Left lung (tissue), 10 donors: ENCODE data around the gene BTBD9. TPM values are rescaled to one million over a fixed set of nuclear protein-coding genes. Genes with fewer than 3 reads are reported as not detected.
A peak's percentile ranks its signal among the peaks of the same experiment; 100 is the strongest.

Source experiments
- ATAC-seq: fragments of 200-7000 bp; cut with Tn5 transposase; one replicate; pipeline ENCODE4 v1.9.1; 2020; ENCODE audit warnings: moderate library complexity
- DNase-seq, 4 donors: peaks; one replicate each; pipeline ENCODE4 v3.0.0-alpha.2; 2013 to 2020
- H3K27ac ChIP-seq, 2 donors: fragments of 200-600 bp; sonication (generic) in 1 of 2; one replicate each; pipeline versions ENCODE4 v1.5.0 to v1.8.0; 2020 to 2021
- H3K27me3 ChIP-seq, 2 donors: fragments of 200-600 bp; sonication (generic) in 1 of 2; one replicate each; pipeline versions ENCODE4 v1.5.0 to v1.8.0; 2020 to 2021
- H3K36me3 ChIP-seq, 2 donors: fragments of 200-600 bp; sonication (generic) in 1 of 2; one replicate each; pipeline versions ENCODE4 v1.5.0 to v1.8.0; 2020 to 2021
- H3K4me1 ChIP-seq, 2 donors: fragments of 200-600 bp; one replicate each; pipeline ENCODE4 v1.8.0; 2021
- H3K4me3 ChIP-seq, 2 donors: fragments of 200-600 bp; sonication (generic) in 1 of 2; one replicate each; pipeline versions ENCODE4 v1.5.0 to v1.8.0; 2020 to 2021; ENCODE audit warnings: mild to moderate bottlenecking in 1 of 2
- H3K9me3 ChIP-seq, 2 donors: fragments of 200-600 bp; sonication (generic) in 1 of 2; one replicate each; pipeline versions ENCODE4 v1.5.0 to v1.8.0; 2020 to 2021
- CTCF ChIP-seq, 2 donors: fragments of 200-600 bp; sonication (generic) in 1 of 2; IDR thresholded peaks; one replicate each; pipeline versions ENCODE4 v1.5.0 to v1.8.0; 2021; ENCODE audit warnings: antibody characterized with exemption in 2 of 2
- intact Hi-C, 2 donors: fragments of 100-400 bp; cut with DNase I; formaldehyde crosslinking; loops; one replicate each; pipeline versions ENCODE4 v1.11.2 to v1.14.2; 2022
- polyA plus RNA-seq, 6 donors: library from polyadenylated mRNA; unstranded; fragments of 120-200 nt; gene quantifications; one replicate each; pipeline ENCODE4 v1.2.1, GENCODE V29; 2013; ENCODE audit not compliant: insufficient read length in 6 of 6
- total RNA-seq, 2 donors: library from RNA; stranded (reverse); fragmentation: NEBNext Ultra II Directional; extraction: Animal tissue kit (Norgen Biotek cat#: 25700); gene quantifications; one replicate each; pipeline ENCODE4 v1.2.1, GENCODE V29; 2021
- donor health status: DM: no; HTN: yes; CAD: no.
- donor health status: DM: no; HTN: no; CAD: no.

BTBD9 gene
- total and polyA plus RNA-seq, 8 donors, result 14.2 to 44.0 (median 16.0) TPM

- Histone ChIP-seq H3K27ac (no peak overlapping the region), H3K4me3 (no peak overlapping the region), H3K9me3 (no peaks in the 10 kb centered on the region), H3K27me3 (no peaks in the 10 kb centered on the region), H3K36me3 (no peaks in the 10 kb centered on the region), H3K4me1 (no peaks in the 10 kb centered on the region)
- intact Hi-C loops, result no loop called here
- TF ChIP-seq CTCF (IDR thresholded peaks at IDR 0.05), result no peak
- ATAC-seq, result no peak
- DNase-seq, result no peak
Observed at GRCh38 chr6:38554014-38554413, 85.7 kb downstream of the BTBD9 start.

GRCh38 chr6:38552121-38552520 lies 87.6 kb downstream of the BTBD9 start:
- intact Hi-C loops, result no loop called here
- H3K36me3 ChIP-seq, result peaks cover 0 to 5% of the 10 kb centered on the region in 2 donors
- TF ChIP-seq CTCF (IDR thresholded peaks at IDR 0.05), result no peak
- no peak overlapping the region for H3K4me3 ChIP-seq
- no peaks in the 10 kb centered on the region for H3K27me3 ChIP-seq
- H3K27ac ChIP-seq, result no peak overlapping the region
- no peak for DNase-seq
- H3K9me3 ChIP-seq, result no peaks in the 10 kb centered on the region
- peak; percentile 70 for ATAC-seq
- no peaks in the 10 kb centered on the region for H3K4me1 ChIP-seq

GRCh38 chr6:38549795-38550194 lies 89.9 kb downstream of the BTBD9 start:
- intact Hi-C loops, result no loop called here
- Histone ChIP-seq H3K9me3 (no peaks in the 10 kb centered on the region), H3K27ac (no peak overlapping the region), H3K4me1 (no peaks in the 10 kb centered on the region), H3K27me3 (no peaks in the 10 kb centered on the region), H3K4me3 (no peak overlapping the region), H3K36me3 (peaks cover 0 to 11% of the 10 kb centered on the region in 2 donors)
- ATAC-seq (no peak), DNase-seq (no peak)
- TF ChIP-seq CTCF (IDR thresholded peaks at IDR 0.05), result no peak

GRCh38 chr6:38549180-38549579 lies 90.5 kb downstream of the BTBD9 start:
- Histone ChIP-seq H3K27me3 (no peaks in the 10 kb centered on the region), H3K4me3 (no peak overlapping the region), H3K27ac (no peak overlapping the region), H3K4me1 (no peaks in the 10 kb centered on the region), H3K36me3 (peaks cover 0 to 11% of the 10 kb centered on the region in 2 donors), H3K9me3 (no peaks in the 10 kb centered on the region)
- TF ChIP-seq CTCF (IDR thresholded peaks at IDR 0.05), result no peak
- no peak for DNase-seq
- intact Hi-C loops, result no loop called here
- ATAC-seq, result no peak

- Histone ChIP-seq H3K4me1 (no peaks in the 10 kb centered on the region), H3K36me3 (peaks cover 0 to 11% of the 10 kb centered on the region in 2 donors), H3K9me3 (no peaks in the 10 kb centered on the region), H3K27ac (no peak overlapping the region), H3K27me3 (no peaks in the 10 kb centered on the region), H3K4me3 (no peak overlapping the region)
- ATAC-seq (no peak), DNase-seq (no peak)
- intact Hi-C loops, result no loop called here
- no peak for TF ChIP-seq CTCF (IDR thresholded peaks at IDR 0.05)
Observed at GRCh38 chr6:38543022-38543421, 96.7 kb downstream of the BTBD9 start.
